GM18867 (cell line): ENCODE data around the gene KCNH8.

Experiments used
- ATAC-seq: cut with Tn5 transposase; IDR thresholded peaks from one replicate; pipeline ENCODE4 v1.9.1; 2021; ENCODE audit warnings: mild to moderate bottlenecking, moderate library complexity; ENCODE audit not compliant: unreplicated experiment

The KCNH8 gene

GRCh38 chr3:19248143-19248542, 99.8 kb downstream of the KCNH8 start:
- peak; percentile 73 for ATAC-seq

- no peak for ATAC-seq
Observed at GRCh38 chr3:19248767-19249166, 100.5 kb downstream of the KCNH8 start.

- ATAC-seq, result no peak
Observed at GRCh38 chr3:19250959-19251610, 102.8 kb downstream of the KCNH8 start.

- no peak for ATAC-seq
Observed at GRCh38 chr3:19254189-19254588, 105.9 kb downstream of the KCNH8 start.

GRCh38 chr3:19254784-19255338, 106.6 kb downstream of the KCNH8 start:
- ATAC-seq, result no peak

- ATAC-seq, result no peak
Observed at GRCh38 chr3:19256313-19256712, 108.0 kb downstream of the KCNH8 start.

GRCh38 chr3:19263606-19264005, 115.3 kb downstream of the KCNH8 start:
- no peak for ATAC-seq

GRCh38 chr3:19264424-19264823, 116.1 kb downstream of the KCNH8 start:
- no peak for ATAC-seq

GRCh38 chr3:19267040-19267439, 118.7 kb downstream of the KCNH8 start:
- ATAC-seq, result no peak

- no peak for ATAC-seq
Observed at GRCh38 chr3:19270481-19270880, 122.2 kb downstream of the KCNH8 start.

- ATAC-seq, result no peak
Observed at GRCh38 chr3:19272296-19272695, 124.0 kb downstream of the KCNH8 start.

GRCh38 chr3:19273091-19273490, 124.8 kb downstream of the KCNH8 start:
- no peak for ATAC-seq

- no peak for ATAC-seq
Observed at GRCh38 chr3:19274576-19274975, 126.3 kb downstream of the KCNH8 start.

GRCh38 chr3:19284974-19285373, 136.7 kb downstream of the KCNH8 start:
- no peak for ATAC-seq

- no peak for ATAC-seq
Observed at GRCh38 chr3:19293295-19293694, 145.0 kb downstream of the KCNH8 start.

- ATAC-seq, result no peak
Observed at GRCh38 chr3:19295208-19295607, 146.9 kb downstream of the KCNH8 start.

- ATAC-seq, result no peak
Observed at GRCh38 chr3:19331931-19332330, 183.6 kb downstream of the KCNH8 start.

- ATAC-seq, result no peak
Observed at GRCh38 chr3:19334120-19334519, 185.8 kb downstream of the KCNH8 start.

GRCh38 chr3:19338769-19339168, 190.5 kb downstream of the KCNH8 start:
- ATAC-seq, result no peak

- ATAC-seq, result no peak
Observed at GRCh38 chr3:19342389-19342788, 194.1 kb downstream of the KCNH8 start.

- no peak for ATAC-seq
Observed at GRCh38 chr3:19346759-19347158, 198.4 kb downstream of the KCNH8 start.

- no peak for ATAC-seq
Observed at GRCh38 chr3:19347671-19348070, 199.4 kb downstream of the KCNH8 start.

- ATAC-seq, result no peak
Observed at GRCh38 chr3:19348500-19348899, 200.2 kb downstream of the KCNH8 start.
